Esophagus muscularis mucosa (tissue), 4 donors: Measurements from ENCODE around the gene KDM4D. TPM values are rescaled to one million over a fixed set of nuclear protein-coding genes. Genes with fewer than 3 reads are reported as not detected.
A peak's percentile ranks its signal among the peaks of the same experiment; 100 is the strongest.
"Not testable (repeated sequence)": the region's sequence is repeated elsewhere in the genome, so short reads cannot be mapped to it uniquely, and the experiment has no call there.

Experiments
- DNase-seq: peaks from one replicate; pipeline ENCODE4 v3.0.0-alpha.2; 2017; ENCODE audit errors: extremely low spot score
- H3K27ac ChIP-seq, 4 donors: fragments of 200-600 bp; sonication (generic); replicated peaks in 1 of 4; 1 replicate in 3 of 4; 2 replicates in 1 of 4; pipeline ENCODE4 v1.5.1; 2016 to 2019; ENCODE audit warnings: mild to moderate bottlenecking in 1 of 4
- H3K27me3 ChIP-seq, 4 donors: fragments of 200-600 bp; sonication (generic); one replicate each; pipeline versions ENCODE4 v1.5.1 to v1.6.0; 2016 to 2019
- H3K36me3 ChIP-seq, 4 donors: fragments of 200-600 bp; sonication (generic); one replicate each; pipeline ENCODE4 v1.5.1; 2016 to 2019
- H3K4me1 ChIP-seq, 4 donors: fragments of 200-600 bp; sonication (generic); one replicate each; pipeline ENCODE4 v1.5.1; 2016 to 2019
- H3K4me3 ChIP-seq, 4 donors: fragments of 200-600 bp; sonication (generic); 1 replicate in 2 of 4; 2 replicates in 2 of 4; pipeline ENCODE4 v1.5.1; 2016 to 2019; ENCODE audit warnings: mild to moderate bottlenecking in 4 of 4, moderate library complexity in 1 of 4
- H3K9me3 ChIP-seq, 4 donors: fragments of 200-600 bp; sonication (generic); 1 replicate in 3 of 4; 2 replicates in 1 of 4; pipeline ENCODE4 v1.5.1; 2016 to 2019
- CTCF ChIP-seq, 3 experiments: fragments of 200-600 bp in 2 of 3; fragments of 450-650 bp in 1 of 3; sonication (generic) in 2 of 3; IDR thresholded peaks; one replicate each; pipeline ENCODE4 v1.5.1; 2017 to 2019; ENCODE audit warnings: antibody characterized with exemption in 3 of 3, mild to moderate bottlenecking in 2 of 3, moderate library complexity in 1 of 3
- EP300 ChIP-seq: sonication (generic); formaldehyde crosslinking; IDR thresholded peaks from one replicate; pipeline ENCODE4 v1.6.1; 2017; ENCODE audit warnings: antibody characterized with exemption
- POLR2A ChIP-seq: fragments of 450-650 bp; IDR thresholded peaks from one replicate; pipeline ENCODE4 v1.6.1; 2017; ENCODE audit warnings: antibody characterized with exemption, moderate library complexity, mild to moderate bottlenecking, low read depth
- POLR2AphosphoS5 ChIP-seq, 2 donors: sonication (generic); formaldehyde crosslinking; IDR thresholded peaks; one replicate each; pipeline ENCODE4 v1.6.1; 2017; ENCODE audit warnings: antibody characterized with exemption in 2 of 2
- WGBS: methylation state at CpG from one replicate; pipeline ENCODE4 v1.1.5; 2018; 5-methylcytosine and 5-hydroxymethylcytosine counted together
- intact Hi-C: fragments of 100-400 bp; cut with DNase I; formaldehyde crosslinking; loops from one replicate; pipeline ENCODE4 v1.15.1; 2023
- total RNA-seq, 4 donors: library from RNA; depleted of rRNA; stranded (reverse); fragments of >200 nt; gene quantifications; one replicate each; pipeline versions ENCODE4 v1.1.0 to v1.2.1, GENCODE V29; 2016

Gene KDM4D
- total RNA-seq, 4 donors from 2014 or later = under 0.01 to 0.58 (median 0.40) TPM

GRCh38 chr11:95024958-95025357 is 51.4 kb downstream of the KDM4D start, which contains the start of gene KDM4E:
TSS of gene KDM4E (plus strand) at chr11:95025258. CDS start at chr11:95025558, 300 bp downstream.
- 87% methylated on average over 1 of the region's 1 CpG for WGBS
- no peak within 1 kb of the TSS for H3K27ac ChIP-seq

GRCh38 chr11:95025594-95025993 is 52.1 kb downstream of the KDM4D start:
- intact Hi-C loops, H3K36me3 ChIP-seq, H3K27ac ChIP-seq, H3K9me3 ChIP-seq, H3K27me3 ChIP-seq, H3K4me3 ChIP-seq, DNase-seq, H3K4me1 ChIP-seq: not testable (repeated sequence)
- 91% methylated on average over 7 of the region's 9 CpGs for WGBS

More at GRCh38 chr11:95024958-95025357, 51.4 kb downstream of the KDM4D start, which contains the start of gene KDM4E:
- Histone ChIP-seq H3K36me3 (no peaks in the 10 kb centered on the region), H3K9me3 (no peaks in the 10 kb centered on the region), H3K4me1 (no peaks in the 10 kb centered on the region), H3K4me3 (no peak within 1 kb of the TSS), H3K27me3 (no peaks in the 10 kb centered on the region)
- no peak for TF ChIP-seq EP300
- no peak for TF ChIP-seq POLR2AphosphoS5 (IDR thresholded peaks at IDR 0.05)
- TF ChIP-seq CTCF (IDR thresholded peaks at IDR 0.05) = no peak
- no peak for TF ChIP-seq POLR2A
- DNase-seq = no peak
- intact Hi-C loops = no loop called here

GRCh38 chr11:95028357-95028756 is 54.8 kb downstream of the KDM4D start:
- Histone ChIP-seq H3K4me3 (no peak overlapping the region), H3K4me1 (no peaks in the 10 kb centered on the region), H3K36me3 (no peaks in the 10 kb centered on the region), H3K27ac (no peak overlapping the region), H3K27me3 (no peaks in the 10 kb centered on the region), H3K9me3 (no peaks in the 10 kb centered on the region)
- intact Hi-C loops = no loop called here
- TF ChIP-seq EP300 (no peak), CTCF (IDR thresholded peaks at IDR 0.05) (no peak), POLR2A (no peak), POLR2AphosphoS5 (IDR thresholded peaks at IDR 0.05) (no peak)
- DNase-seq = no peak
- 92% methylated on average over 3 of the region's 3 CpGs for WGBS

- no peak for DNase-seq
- Histone ChIP-seq H3K36me3 (no peaks in the 10 kb centered on the region), H3K4me3 (no peak overlapping the region), H3K27me3 (peaks cover 0 to 16% (median 10%) of the 10 kb centered on the region in 4 donors), H3K9me3 (no peaks in the 10 kb centered on the region), H3K27ac (no peak overlapping the region), H3K4me1 (peaks cover 0 to 5% (median 2%) of the 10 kb centered on the region in 4 donors)
- intact Hi-C loops = no loop called here
- WGBS = 80% methylated on average over 1 of the region's 1 CpG
- TF ChIP-seq EP300 = no peak
Observed at GRCh38 chr11:95033051-95033450, 59.5 kb downstream of the KDM4D start.

- intact Hi-C loops = no loop called here
- no peak overlapping the region for H3K27ac ChIP-seq
- H3K9me3 ChIP-seq = no peaks in the 10 kb centered on the region
- no peak overlapping the region for H3K4me3 ChIP-seq
- no peak for TF ChIP-seq CTCF (IDR thresholded peaks at IDR 0.05)
- TF ChIP-seq POLR2AphosphoS5 (IDR thresholded peaks at IDR 0.05) = no peak
- TF ChIP-seq POLR2A = no peak
- no peak for TF ChIP-seq EP300
- H3K4me1 ChIP-seq = peaks cover 0 to 5% (median 2%) of the 10 kb centered on the region in 4 donors
- H3K27me3 ChIP-seq = peaks cover 0 to 19% (median 10%) of the 10 kb centered on the region in 4 donors
- no peak for DNase-seq
- 76% methylated on average over 2 of the region's 2 CpGs for WGBS
- H3K36me3 ChIP-seq = no peaks in the 10 kb centered on the region
Observed at GRCh38 chr11:95035316-95035715, 61.8 kb downstream of the KDM4D start.

- Histone ChIP-seq H3K27me3 (peaks cover 0 to 39% (median 10%) of the 10 kb centered on the region in 4 donors), H3K4me3 (peak overlapping the region; percentile 31 to 55 (median 42))
- WGBS = 30% methylated on average over 24 of the region's 71 CpGs
- intact Hi-C loops, H3K4me1 ChIP-seq, H3K36me3 ChIP-seq, DNase-seq, H3K27ac ChIP-seq, H3K9me3 ChIP-seq: not testable (repeated sequence)
Observed at GRCh38 chr11:95037356-95038035, 64.0 kb downstream of the KDM4D start.
